Activated naive CD8-positive, alpha-beta T cell treated with anti-CD3 and anti-CD28 coated beads, Interleukin-2, amount 10 ng/mL, durations not matched to agents 7 days and 5 days (primary cell): ENCODE results near the gene NR5A2. TPM values are rescaled to one million over a fixed set of nuclear protein-coding genes. Genes with fewer than 3 reads are reported as not detected.

ENCODE experiments used
- ATAC-seq: fragments of 150-1000 bp; cut with Tn5 transposase; one replicate; pipeline ENCODE4 v1.10.0; 2021; ENCODE audit warnings: low read depth, moderate library complexity
- POLR2A ChIA-PET: fragments of 350-600 bp; sonication (Branson Sonifier 250); formaldehyde crosslinking; loops from one replicate; lab custom pipeline; 2021; ENCODE audit warnings: antibody characterized with exemption; lab: Charles Lee
- DNase-seq: peaks from one replicate; pipeline ENCODE4 v3.0.0; 2021
- H3K27ac Mint-ChIP-seq: one replicate; pipeline ENCODE4 v1.8.0; 2022; ENCODE audit warnings: mild to moderate bottlenecking, mixed read lengths
- H3K27me3 Mint-ChIP-seq: one replicate; pipeline ENCODE4 v1.8.0; 2022; ENCODE audit warnings: mild to moderate bottlenecking, moderate library complexity, mixed read lengths
- H3K36me3 Mint-ChIP-seq: one replicate; pipeline ENCODE4 v1.8.0; 2021; ENCODE audit warnings: mild to moderate bottlenecking, mixed read lengths
- H3K4me1 Mint-ChIP-seq: one replicate; pipeline ENCODE4 v1.8.0; 2021; ENCODE audit warnings: mixed read lengths
- H3K4me3 Mint-ChIP-seq: one replicate; pipeline ENCODE4 v1.8.0; 2022; ENCODE audit warnings: mild to moderate bottlenecking, moderate library complexity, mixed read lengths
- H3K9me3 Mint-ChIP-seq: one replicate; pipeline ENCODE4 v1.8.0; 2021; ENCODE audit warnings: mixed read lengths
- total RNA-seq, 2 experiments: library from RNA; stranded (reverse); gene quantifications; one replicate each; pipeline ENCODE4 v1.2.3, GENCODE V29; 2021

The NR5A2 gene
- total RNA-seq, 2 experiments from 2014 or later, result not detected

DNA sequence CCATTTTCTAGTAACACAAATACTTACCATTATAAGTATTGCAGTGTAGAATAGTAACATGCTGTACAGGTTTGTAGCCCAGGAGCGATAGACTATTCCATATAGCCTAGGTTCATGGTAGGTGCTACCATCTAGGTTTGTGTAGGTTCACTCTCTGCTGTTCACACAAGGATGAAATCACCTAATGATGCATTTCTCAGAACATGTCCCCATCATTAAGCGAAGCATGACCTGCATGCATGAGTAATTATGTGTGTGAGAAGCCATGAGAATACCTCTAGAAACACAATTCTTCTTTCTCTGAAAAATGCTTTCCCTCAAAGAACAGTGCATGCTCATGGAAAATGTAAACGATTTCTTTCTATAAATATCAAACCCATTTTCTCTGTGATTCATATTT is 69.3 kb downstream of the NR5A2 start:
- H3K9me3 Mint-ChIP-seq, result no peaks in the 10 kb centered on the region
- H3K4me3 Mint-ChIP-seq, result no peak overlapping the region
- H3K4me1 Mint-ChIP-seq, result peaks cover 4% of the 10 kb centered on the region
- peaks cover 18% of the 10 kb centered on the region for H3K27me3 Mint-ChIP-seq
- ATAC-seq (no peak), DNase-seq (no peak)
- H3K36me3 Mint-ChIP-seq, result no peaks in the 10 kb centered on the region
- no peak overlapping the region for H3K27ac Mint-ChIP-seq
- POLR2A ChIA-PET, result no interaction called here

DNA sequence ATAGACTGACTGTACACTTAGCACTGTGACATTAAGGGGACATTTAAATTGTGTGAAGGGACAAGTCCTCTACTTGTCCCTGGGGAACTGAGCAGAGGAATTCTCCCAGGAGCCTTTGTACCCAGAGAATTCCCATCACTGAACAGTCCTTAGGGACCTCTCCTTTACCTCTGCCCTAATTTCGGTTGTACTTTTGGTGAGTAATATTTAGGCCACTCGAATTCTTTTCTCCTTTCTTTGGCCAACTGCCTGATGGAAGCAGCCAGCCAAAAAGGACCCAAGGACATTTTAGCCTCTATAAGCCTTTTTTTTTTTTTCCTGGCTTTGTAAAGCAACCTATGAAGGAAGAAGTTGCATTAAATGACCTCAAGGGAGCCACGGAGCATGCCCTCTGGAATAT is 71.5 kb downstream of the NR5A2 start:
- no peak overlapping the region for H3K4me3 Mint-ChIP-seq
- H3K27me3 Mint-ChIP-seq, result peaks cover 17% of the 10 kb centered on the region
- DNase-seq (no peak), ATAC-seq (no peak)
- no peak overlapping the region for H3K27ac Mint-ChIP-seq
- POLR2A ChIA-PET, result no interaction called here
- H3K9me3 Mint-ChIP-seq, result no peaks in the 10 kb centered on the region
- H3K36me3 Mint-ChIP-seq, result peaks cover 2% of the 10 kb centered on the region
- peaks cover 7% of the 10 kb centered on the region for H3K4me1 Mint-ChIP-seq

DNA sequence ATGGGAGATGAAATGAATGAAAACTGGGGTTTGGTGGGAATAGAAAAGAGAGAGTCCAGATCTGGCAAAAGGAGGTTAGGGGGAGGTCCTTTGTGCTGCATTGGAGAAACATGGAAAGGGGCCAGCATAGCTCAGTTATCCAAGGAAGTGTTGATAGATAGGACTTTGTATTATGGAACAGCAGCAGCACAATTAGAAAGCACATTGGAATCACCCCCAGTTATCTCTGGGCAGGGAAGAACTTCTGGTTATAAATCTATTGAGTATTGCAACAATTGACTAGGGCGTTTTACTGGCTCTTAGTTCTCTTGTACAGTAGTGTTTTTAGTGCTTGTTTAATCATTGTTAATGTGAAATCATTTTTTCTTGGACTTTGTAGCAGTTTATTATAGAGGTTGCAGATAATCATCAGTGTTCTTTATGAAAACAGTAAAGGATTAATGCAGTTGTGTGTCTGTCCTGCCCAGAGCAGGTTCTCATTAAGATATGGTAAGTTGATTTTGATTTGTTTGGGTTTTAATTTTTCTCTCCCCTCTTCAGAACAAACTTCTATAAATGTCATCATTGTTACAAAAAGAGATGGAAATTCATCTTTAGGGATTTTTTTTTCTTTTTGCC is 76.6 kb downstream of the NR5A2 start:
- Mint-ChIP-seq H3K27ac (no peak overlapping the region), H3K9me3 (no peaks in the 10 kb centered on the region), H3K36me3 (peaks cover 2% of the 10 kb centered on the region), H3K4me1 (peaks cover 7% of the 10 kb centered on the region), H3K27me3 (peaks cover 6% of the 10 kb centered on the region), H3K4me3 (no peak overlapping the region)
- POLR2A ChIA-PET, result no interaction called here
- ATAC-seq (no peak), DNase-seq (no peak)

GRCh38 chr1:200107004-200107470 is 79.5 kb downstream of the NR5A2 start:
- ATAC-seq (no peak), DNase-seq (no peak)
- Mint-ChIP-seq H3K4me3 (no peak overlapping the region), H3K9me3 (no peaks in the 10 kb centered on the region), H3K27ac (no peak overlapping the region), H3K36me3 (peaks cover 2% of the 10 kb centered on the region), H3K27me3 (peaks cover 13% of the 10 kb centered on the region), H3K4me1 (peaks cover 3% of the 10 kb centered on the region)
- POLR2A ChIA-PET, result no interaction called here

DNA sequence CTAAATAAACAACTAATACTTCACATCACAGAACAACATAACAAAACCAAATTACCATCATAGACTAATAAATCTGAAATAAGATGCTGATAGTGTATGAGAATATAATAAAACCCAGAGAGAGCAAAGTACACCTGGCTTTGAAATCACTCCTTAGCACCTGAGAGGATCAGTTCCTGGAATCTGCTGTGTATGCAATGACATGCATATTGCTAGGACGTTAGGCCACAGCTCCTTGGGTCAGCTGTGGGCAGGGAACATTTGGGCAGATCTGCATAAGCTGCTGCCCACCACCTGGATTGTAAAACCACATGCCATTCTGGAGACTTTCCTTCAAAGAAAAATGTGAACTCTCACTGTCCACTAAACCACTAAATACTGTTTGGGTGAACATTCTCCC is 81.1 kb downstream of the NR5A2 start:
- POLR2A ChIA-PET, result no interaction called here
- no peak overlapping the region for H3K4me3 Mint-ChIP-seq
- H3K4me1 Mint-ChIP-seq, result no peaks in the 10 kb centered on the region
- H3K27ac Mint-ChIP-seq, result no peak overlapping the region
- H3K36me3 Mint-ChIP-seq, result peaks cover 2% of the 10 kb centered on the region
- DNase-seq (no peak), ATAC-seq (no peak)
- H3K9me3 Mint-ChIP-seq, result no peaks in the 10 kb centered on the region
- H3K27me3 Mint-ChIP-seq, result peaks cover 14% of the 10 kb centered on the region

DNA sequence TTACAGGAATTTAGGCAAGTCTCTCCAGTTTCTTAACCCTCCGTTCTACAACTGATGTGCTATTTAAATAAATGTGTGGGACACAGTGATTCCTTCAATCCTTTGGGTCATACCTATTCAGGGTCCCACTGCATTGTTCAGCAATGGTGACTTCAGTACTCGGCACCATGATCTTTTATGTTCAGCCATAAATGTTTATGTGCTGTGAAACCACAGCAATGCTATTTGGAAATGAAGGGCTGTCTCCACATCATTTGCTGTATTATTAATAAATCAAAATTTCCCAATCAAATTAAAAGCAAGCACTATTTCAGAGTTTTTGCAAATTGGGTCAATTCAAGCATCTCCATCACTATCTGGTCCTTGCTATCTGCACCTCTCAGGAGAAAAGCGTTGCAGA is 84.8 kb downstream of the NR5A2 start:
- H3K9me3 Mint-ChIP-seq, result no peaks in the 10 kb centered on the region
- no peak for ATAC-seq

DNA sequence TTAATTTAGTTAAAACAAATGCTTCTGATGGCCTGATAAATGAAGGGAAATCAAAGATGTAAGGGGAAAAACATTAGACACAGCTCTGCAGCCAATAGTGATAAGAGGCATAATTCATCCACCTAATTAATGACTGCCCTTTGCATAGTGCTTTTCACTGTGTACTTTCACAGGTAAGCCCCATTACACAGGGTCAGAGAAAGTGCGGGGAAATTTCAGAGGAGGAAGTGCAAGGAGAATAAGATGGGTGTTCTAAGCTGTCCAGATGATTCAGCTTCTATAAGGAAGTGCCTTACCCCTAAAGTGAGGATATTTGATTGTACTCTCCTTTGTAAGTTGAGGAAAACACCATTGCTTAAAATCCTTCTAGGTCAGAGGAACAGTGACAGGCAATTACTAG is 88.0 kb downstream of the NR5A2 start:
- POLR2A ChIA-PET, result no interaction called here
- DNase-seq, result no peak

More for the DNA sequence above, 84.8 kb downstream of the NR5A2 start:
- no peaks in the 10 kb centered on the region for H3K36me3 Mint-ChIP-seq
- DNase-seq, result no peak
- POLR2A ChIA-PET, result interaction anchor here (0.7 kb wide), 1 partner anchor 63 kb away, joined by 3 read pairs; no protein-coding TSS in a partner anchor
- H3K27me3 Mint-ChIP-seq, result peaks cover 14% of the 10 kb centered on the region
- no peak overlapping the region for H3K27ac Mint-ChIP-seq
- no peak overlapping the region for H3K4me3 Mint-ChIP-seq
- no peaks in the 10 kb centered on the region for H3K4me1 Mint-ChIP-seq

GRCh38 chr1:200116324-200116723 is 88.8 kb downstream of the NR5A2 start:
- no peaks in the 10 kb centered on the region for H3K9me3 Mint-ChIP-seq
- ATAC-seq (no peak), DNase-seq (no peak)
- no peak overlapping the region for H3K4me3 Mint-ChIP-seq
- H3K4me1 Mint-ChIP-seq, result no peaks in the 10 kb centered on the region
- POLR2A ChIA-PET, result no interaction called here
- H3K27ac Mint-ChIP-seq, result no peak overlapping the region
- H3K27me3 Mint-ChIP-seq, result peaks cover 13% of the 10 kb centered on the region
- no peaks in the 10 kb centered on the region for H3K36me3 Mint-ChIP-seq

More for the DNA sequence above, 88.0 kb downstream of the NR5A2 start:
- H3K4me3 Mint-ChIP-seq, result no peak overlapping the region
- H3K9me3 Mint-ChIP-seq, result no peaks in the 10 kb centered on the region
- H3K4me1 Mint-ChIP-seq, result no peaks in the 10 kb centered on the region
- no peak overlapping the region for H3K27ac Mint-ChIP-seq
- peaks cover 16% of the 10 kb centered on the region for H3K27me3 Mint-ChIP-seq
- no peak for ATAC-seq
- H3K36me3 Mint-ChIP-seq, result no peaks in the 10 kb centered on the region

GRCh38 chr1:200118779-200119505 is 91.4 kb downstream of the NR5A2 start:
- POLR2A ChIA-PET, result no interaction called here
- Mint-ChIP-seq H3K27ac (no peak overlapping the region), H3K36me3 (no peaks in the 10 kb centered on the region), H3K4me1 (no peaks in the 10 kb centered on the region), H3K9me3 (no peaks in the 10 kb centered on the region), H3K27me3 (peaks cover 11% of the 10 kb centered on the region), H3K4me3 (no peak overlapping the region)
- ATAC-seq, result no peak
- no peak for DNase-seq

GRCh38 chr1:200121421-200121820 is 93.9 kb downstream of the NR5A2 start:
- POLR2A ChIA-PET, result no interaction called here
- ATAC-seq (no peak), DNase-seq (no peak)
- H3K36me3 Mint-ChIP-seq, result no peaks in the 10 kb centered on the region
- peaks cover 8% of the 10 kb centered on the region for H3K27me3 Mint-ChIP-seq
- H3K4me3 Mint-ChIP-seq, result no peak overlapping the region
- no peaks in the 10 kb centered on the region for H3K9me3 Mint-ChIP-seq
- no peaks in the 10 kb centered on the region for H3K4me1 Mint-ChIP-seq
- H3K27ac Mint-ChIP-seq, result no peak overlapping the region

DNA sequence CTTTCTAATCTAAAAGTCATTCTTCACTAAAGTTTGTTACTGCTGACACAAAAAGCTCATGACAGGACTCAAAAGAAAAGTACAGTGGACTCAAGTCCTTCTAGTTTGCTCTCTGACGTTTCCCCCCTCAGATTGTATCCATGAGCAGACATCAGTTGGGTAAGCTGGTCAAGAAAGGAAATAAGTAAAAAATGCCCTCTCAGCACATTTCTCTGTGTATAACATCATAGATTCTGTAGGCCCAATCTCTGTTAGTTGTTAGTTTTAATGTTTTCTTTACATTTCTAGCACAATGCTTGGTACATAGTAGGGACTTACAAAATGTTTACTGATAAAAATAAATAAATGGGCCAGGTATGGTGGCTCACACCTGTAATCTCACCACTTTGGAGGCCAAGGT is 96.8 kb downstream of the NR5A2 start:
- no peak for DNase-seq
- POLR2A ChIA-PET, result no interaction called here
- H3K36me3 Mint-ChIP-seq, result no peaks in the 10 kb centered on the region
- H3K27ac Mint-ChIP-seq, result no peak overlapping the region
- H3K4me1 Mint-ChIP-seq, result peaks cover 5% of the 10 kb centered on the region
- no peak overlapping the region for H3K4me3 Mint-ChIP-seq
- H3K27me3 Mint-ChIP-seq, result peaks cover 8% of the 10 kb centered on the region
- no peaks in the 10 kb centered on the region for H3K9me3 Mint-ChIP-seq
- no peak for ATAC-seq

- H3K9me3 Mint-ChIP-seq, result no peaks in the 10 kb centered on the region
- peaks cover 4% of the 10 kb centered on the region for H3K27me3 Mint-ChIP-seq
- no peak overlapping the region for H3K27ac Mint-ChIP-seq
- H3K36me3 Mint-ChIP-seq, result no peaks in the 10 kb centered on the region
- no peak overlapping the region for H3K4me3 Mint-ChIP-seq
- ATAC-seq (no peak), DNase-seq (no peak)
- H3K4me1 Mint-ChIP-seq, result peaks cover 22% of the 10 kb centered on the region
- POLR2A ChIA-PET, result no interaction called here
Observed at GRCh38 chr1:200128081-200128480, 100.6 kb downstream of the NR5A2 start.

- no peaks in the 10 kb centered on the region for H3K36me3 Mint-ChIP-seq
- no peak for DNase-seq
Observed at GRCh38 chr1:200128944-200129879, 101.7 kb downstream of the NR5A2 start.

More at GRCh38 chr1:200128944-200129879, 101.7 kb downstream of the NR5A2 start:
- peak; percentile 86 for ATAC-seq
- peaks cover 22% of the 10 kb centered on the region for H3K4me1 Mint-ChIP-seq
- peak overlapping the region; percentile 55 for H3K4me3 Mint-ChIP-seq
- H3K27ac Mint-ChIP-seq, result peak overlapping the region; percentile 75
- no peaks in the 10 kb centered on the region for H3K9me3 Mint-ChIP-seq
- POLR2A ChIA-PET, result no interaction called here
- H3K27me3 Mint-ChIP-seq, result peaks cover 4% of the 10 kb centered on the region
